HG03159 (cell line): ENCODE results near the gene FLRT2.

ENCODE experiments used
- ATAC-seq: cut with Tn5 transposase; IDR thresholded peaks from one replicate; pipeline ENCODE4 v1.9.1; 2021; ENCODE audit warnings: mild to moderate bottlenecking, moderate library complexity; ENCODE audit not compliant: unreplicated experiment

The FLRT2 gene

GRCh38 chr14:85556267-85556666, 26.3 kb downstream of the FLRT2 start:
- no peak for ATAC-seq

- no peak for ATAC-seq
Measured at GRCh38 chr14:85558505-85558904, 28.6 kb downstream of the FLRT2 start.

DNA sequence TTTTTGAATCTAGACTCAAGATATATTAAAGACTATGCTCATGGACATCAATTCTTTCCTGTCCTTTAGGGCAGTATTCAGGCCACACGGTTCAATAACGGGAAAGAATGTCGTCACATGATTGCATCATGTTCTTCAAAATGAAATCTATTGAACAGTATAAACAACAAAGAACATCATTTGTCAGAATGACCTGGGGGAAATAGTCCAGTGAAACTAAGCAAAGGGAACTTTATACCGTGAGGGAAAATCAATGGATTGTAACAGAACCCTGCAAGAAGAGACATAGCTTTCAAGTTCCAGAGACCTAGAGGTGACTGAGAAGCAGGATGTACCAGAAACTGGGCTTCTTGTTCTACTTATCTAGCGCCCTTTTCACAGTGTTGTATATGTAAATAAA, 32.7 kb downstream of the FLRT2 start:
- no peak for ATAC-seq

GRCh38 chr14:85564841-85565527, 35.0 kb downstream of the FLRT2 start:
- no peak for ATAC-seq

DNA sequence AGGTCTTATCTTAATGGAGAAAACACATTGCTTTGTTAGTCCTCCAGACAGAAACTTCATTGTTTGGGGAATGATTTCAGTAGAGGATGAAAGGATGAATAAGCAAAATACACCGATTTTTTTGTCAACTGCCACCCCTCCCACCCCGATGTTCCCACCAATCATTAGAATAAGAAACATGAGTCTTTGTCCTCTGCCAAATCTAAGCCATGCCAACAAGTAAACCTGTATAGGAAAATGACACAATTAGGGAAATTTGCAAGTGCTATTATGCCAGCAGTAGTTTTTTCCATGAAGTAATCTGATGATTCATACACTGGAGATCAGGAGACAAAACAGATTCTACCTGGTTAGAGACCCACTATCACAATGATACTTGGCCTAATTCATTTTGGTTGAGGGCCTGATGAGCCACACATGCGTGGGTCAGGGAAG, 35.9 kb downstream of the FLRT2 start:
- no peak for ATAC-seq

GRCh38 chr14:85566603-85567002, 36.7 kb downstream of the FLRT2 start:
- ATAC-seq: no peak

GRCh38 chr14:85572011-85572410, 42.1 kb downstream of the FLRT2 start:
- ATAC-seq: no peak

GRCh38 chr14:85572845-85573244, 42.9 kb downstream of the FLRT2 start:
- ATAC-seq: no peak

- ATAC-seq: no peak
Measured at GRCh38 chr14:85573406-85573805, 43.5 kb downstream of the FLRT2 start.

DNA sequence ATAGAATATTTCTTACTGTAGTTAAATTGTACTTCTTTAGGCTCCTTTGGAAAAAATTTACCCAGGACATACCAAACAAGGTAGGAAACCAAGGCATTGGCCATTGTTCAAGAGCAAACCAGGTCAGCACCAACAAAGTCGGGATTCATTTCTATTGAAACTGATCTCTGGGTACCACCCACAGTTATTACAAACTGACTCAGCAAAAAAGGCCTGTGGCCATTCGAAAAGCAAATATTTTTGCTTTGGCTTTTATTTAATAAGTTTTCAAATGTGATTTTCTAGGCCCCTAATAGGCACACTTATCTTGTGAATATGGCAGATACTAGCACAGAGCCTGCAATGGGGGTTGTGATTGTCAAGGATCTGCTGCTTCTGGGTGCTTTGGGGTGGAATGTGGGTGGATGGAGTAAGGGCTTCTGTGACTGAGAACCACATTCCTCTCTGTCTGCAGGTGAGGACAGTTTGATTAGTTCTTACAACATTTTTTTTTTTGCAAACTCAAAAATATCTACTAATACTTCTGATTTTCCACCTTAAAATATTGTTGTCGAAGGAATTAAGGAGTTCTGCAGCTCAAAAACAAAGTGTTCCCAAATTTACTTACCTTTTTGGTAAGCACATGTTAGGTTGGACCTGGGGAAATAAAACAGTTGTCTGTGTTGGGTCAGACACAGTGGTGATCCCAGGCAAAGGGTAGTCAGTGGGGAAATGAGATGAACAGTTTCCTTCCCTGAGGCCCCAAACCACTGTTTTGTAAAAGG, 45.1 kb downstream of the FLRT2 start:
- ATAC-seq: no peak

GRCh38 chr14:85575617-85575898, 45.6 kb downstream of the FLRT2 start:
- no peak for ATAC-seq

DNA sequence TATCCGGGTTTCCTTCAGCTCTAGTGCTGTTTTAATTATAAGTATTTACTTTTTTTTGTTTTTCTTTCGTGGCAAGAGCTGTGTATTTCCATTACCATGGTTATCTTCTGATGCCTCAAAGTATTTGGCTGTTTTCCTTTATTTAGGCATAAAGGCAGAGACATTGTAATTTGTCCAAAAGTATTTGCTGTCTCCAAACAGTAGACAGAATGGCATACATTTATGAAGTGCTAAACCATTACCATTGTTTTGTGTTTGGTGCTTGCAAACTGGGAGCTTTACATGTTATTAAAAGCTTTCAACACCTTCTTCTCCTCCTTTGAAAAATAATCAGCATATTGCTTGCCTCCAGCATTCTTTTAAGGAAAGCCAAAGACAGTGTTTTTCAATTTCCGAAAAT, 46.3 kb downstream of the FLRT2 start:
- ATAC-seq: no peak

- ATAC-seq: no peak
Measured at GRCh38 chr14:85576848-85577542, 47.1 kb downstream of the FLRT2 start.

DNA sequence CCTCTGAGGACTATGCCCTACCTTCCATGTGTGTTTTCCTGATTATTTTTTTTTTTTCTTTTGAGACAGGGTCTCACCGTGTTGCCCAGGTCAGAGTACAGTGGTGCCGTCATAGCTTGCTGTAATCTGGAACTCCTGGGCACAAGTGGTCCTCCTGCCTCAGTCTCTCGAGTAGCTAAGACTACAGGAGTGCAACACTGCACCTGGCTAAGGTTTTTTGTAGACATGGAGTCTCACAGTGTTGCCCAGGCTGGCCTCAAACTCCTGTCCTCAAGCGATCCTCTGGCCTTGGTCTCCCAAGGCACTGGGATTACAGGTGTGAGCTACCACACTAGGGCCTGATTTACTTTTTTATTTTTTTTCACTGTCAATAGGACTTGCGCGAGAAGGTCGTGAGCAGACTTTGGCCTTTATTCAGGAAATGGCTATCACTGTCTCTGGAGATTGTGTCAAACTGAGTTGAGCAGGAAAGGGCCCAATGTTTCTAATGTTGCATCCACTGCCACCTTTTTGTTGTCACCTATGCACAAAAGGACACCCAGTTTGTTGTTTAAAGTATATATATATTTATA, 47.7 kb downstream of the FLRT2 start:
- no peak for ATAC-seq

DNA sequence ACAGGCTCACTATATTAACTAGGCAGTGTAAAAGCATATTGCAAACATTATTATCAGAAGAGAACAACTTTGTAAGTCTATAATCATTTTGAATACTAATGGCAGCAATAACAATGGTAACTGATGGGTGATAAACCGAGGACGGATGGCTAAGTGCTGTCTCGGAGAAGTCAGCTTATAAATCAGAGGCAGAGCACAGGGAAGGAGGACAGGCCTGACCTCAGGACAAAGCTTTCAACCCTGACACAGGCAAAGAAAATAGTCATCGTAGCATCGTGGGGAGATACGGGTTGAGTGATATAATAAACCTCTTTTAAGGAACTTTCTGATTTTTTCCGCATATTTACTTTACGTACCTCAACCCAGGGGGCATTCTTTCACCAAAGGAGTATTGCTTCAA, 48.4 kb downstream of the FLRT2 start:
- no peak for ATAC-seq

DNA sequence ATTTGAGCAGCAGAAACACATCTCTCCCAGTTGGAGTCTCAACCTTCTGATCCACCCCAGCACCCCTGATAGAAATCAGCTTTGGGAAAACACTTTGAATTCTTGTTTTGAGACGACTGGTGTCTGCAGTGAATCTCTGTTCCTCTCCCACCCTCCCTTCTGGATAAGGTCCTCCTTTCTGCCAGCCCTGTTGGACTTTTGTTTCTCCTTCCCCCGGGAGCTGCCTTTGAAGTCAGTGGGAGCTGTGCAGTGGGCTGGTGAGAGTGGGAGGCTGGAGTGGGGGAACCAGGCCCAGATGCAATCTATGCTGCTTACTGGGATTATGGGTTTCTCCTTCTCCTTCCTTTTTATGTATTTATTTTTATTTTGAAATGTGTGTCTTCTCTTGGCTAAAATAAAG, 49.0 kb downstream of the FLRT2 start:
- no peak for ATAC-seq

DNA sequence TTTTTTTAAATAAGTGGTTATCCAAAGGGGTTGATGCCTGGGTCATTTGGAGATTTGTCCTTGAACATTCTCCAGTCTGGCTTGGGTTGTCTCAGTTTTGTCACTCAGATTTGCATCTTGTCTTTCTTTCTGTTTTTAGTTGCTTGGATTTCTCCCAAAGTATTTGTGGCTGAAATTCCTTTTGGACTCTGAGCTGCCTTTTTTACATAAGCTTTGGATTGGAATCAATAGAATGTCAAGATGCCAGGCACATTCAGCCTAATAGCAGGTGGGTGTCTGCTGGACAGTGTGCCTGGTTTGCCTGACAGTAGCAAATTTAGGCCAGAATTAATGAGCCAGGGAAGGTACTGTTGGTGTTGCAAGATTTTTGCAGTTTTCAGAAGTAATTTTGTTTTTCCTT, 50.0 kb downstream of the FLRT2 start:
- ATAC-seq: no peak

GRCh38 chr14:85580536-85581140, 50.7 kb downstream of the FLRT2 start:
- no peak for ATAC-seq

DNA sequence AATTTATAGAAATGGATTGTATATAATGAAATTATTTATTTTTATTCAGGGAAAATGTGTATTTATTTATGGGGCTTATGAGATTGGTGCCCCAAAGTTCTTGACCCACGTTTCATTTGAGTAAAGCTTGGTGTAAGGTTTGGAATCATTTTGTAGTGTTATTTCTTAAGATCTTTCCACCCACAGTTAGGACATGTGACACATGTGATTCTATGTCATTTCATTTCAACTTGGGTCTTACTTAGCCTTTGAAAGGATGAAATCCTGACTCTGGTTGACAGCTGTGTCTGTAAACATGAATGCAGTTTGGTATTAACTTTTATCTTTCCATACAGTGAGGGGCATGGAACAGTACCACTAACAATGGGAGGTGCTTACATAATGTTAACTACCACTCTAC, 51.7 kb downstream of the FLRT2 start:
- ATAC-seq: no peak

DNA sequence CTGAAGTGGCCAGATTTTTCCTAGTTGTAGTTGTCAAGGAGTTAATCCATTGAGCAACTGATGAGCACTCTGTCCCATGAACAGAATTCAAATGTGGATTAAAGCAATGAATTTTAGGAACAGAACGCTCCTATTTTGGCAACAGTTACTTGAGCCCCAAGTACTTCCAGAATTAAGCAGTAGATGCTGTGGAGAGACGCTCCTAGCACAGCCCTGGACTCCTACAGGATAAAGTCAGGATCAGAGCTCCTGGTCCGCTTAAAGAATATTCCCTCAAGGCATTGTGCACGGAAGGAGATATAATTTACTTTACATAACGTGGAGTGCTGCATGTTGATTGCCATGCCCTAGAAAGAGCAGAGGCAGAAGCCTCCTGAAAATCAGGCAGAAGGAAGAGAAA, 53.4 kb downstream of the FLRT2 start:
- ATAC-seq: no peak

GRCh38 chr14:85584481-85584880, 54.5 kb downstream of the FLRT2 start:
- ATAC-seq: no peak
